Measurements from ENCODE around the gene HTR3E.
"Not testable (repeated sequence)": the region's sequence is repeated elsewhere in the genome, so short reads cannot be mapped to it uniquely, and the experiment has no call there.

The HTR3E gene, protein sequence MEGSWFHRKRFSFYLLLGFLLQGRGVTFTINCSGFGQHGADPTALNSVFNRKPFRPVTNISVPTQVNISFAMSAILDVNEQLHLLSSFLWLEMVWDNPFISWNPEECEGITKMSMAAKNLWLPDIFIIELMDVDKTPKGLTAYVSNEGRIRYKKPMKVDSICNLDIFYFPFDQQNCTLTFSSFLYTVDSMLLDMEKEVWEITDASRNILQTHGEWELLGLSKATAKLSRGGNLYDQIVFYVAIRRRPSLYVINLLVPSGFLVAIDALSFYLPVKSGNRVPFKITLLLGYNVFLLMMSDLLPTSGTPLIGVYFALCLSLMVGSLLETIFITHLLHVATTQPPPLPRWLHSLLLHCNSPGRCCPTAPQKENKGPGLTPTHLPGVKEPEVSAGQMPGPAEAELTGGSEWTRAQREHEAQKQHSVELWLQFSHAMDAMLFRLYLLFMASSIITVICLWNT

DNA sequence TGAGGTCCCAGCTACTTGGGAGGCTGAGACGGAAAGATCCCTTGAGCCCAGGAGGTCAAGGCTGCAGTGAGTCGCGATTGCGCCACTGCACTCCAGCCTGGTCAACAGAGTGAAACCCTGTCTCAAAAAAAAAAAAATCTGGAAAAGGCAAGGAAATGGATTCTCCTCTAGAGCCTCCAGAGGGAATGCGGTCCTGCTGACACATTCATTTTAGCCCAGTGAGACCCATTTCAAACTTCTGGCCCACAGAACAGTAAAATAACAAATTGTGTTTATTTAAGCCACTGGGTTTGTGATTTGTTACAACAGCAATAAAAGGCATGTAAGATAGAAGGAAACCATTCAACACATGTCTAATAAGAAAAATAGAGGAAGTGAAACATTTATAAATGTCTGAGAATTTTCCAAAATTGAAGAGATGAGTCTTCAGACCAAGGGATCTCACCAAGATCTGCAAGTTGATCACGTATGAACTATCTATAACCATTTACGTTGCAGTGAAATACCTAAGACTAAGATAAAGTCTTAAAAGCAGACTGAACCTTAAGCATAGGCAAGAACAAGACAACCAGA lies at the start of gene HTR3E:
TSS of gene HTR3E (plus strand) at position 254 of the 573 bp plus-strand sequence. CDS start 466 bp downstream, outside the sequence.
- DNase-seq (ENCODE audit: low read depth) = no peak

DNA sequence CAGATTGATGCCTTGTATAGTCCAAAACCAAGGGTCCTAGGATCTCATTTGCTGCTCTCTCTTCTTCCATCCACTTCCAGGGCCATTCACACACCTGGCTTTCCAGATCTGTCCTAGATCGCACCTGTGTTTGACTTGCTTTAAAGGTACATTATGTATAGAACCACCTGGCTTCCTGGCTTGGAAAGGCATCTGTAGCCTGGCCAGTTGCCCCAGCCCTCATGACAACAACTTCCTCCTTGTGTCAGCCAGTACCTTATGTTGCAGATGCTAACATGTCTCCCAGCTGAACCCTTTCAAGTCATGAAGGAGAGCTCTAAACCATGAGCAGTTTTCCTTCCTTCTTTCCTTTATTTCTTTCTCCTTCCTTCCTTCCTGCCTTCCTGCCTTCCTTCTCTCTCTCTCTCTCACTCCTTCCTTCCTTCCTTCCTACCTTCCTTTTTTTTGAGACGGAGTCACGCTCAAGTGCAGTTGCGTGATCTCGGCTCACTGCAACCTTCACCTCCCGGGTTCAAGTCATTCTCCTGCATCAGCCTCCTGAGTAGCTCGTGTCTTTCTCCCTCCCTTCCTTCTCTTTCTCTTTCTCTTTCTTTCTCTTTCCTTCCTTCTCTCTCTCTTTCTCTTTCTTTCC lies 46.5 kb upstream of the HTR3E start:
- no peak for DNase-seq (ENCODE audit: low read depth)

DNA sequence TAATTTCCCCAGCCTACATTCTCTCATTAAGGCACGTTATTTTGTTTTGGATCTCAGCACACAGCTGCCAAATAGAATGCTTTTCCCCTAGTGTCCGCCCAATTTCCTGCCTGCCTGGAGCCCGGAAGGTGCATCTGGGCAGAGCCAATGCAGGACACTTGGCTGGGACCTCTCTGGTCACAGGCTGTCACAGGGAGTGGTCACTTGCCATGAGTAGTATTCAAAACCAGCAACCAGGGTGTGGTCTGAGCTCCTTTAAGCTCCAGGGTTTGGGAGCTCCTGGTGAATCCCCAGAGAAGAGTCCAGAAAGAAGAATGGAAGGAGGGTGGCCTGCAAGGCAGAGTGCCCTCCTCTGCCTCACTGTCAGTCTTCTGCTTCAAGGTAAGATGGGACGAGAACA lies 44.1 kb upstream of the HTR3E start, which contains the start of gene HTR3C:
TSS of gene HTR3C (plus strand) at position 281 of the 400 bp plus-strand sequence. CDS start at position 315, 34 bp downstream.
- no peak for DNase-seq (ENCODE audit: low read depth)

DNA sequence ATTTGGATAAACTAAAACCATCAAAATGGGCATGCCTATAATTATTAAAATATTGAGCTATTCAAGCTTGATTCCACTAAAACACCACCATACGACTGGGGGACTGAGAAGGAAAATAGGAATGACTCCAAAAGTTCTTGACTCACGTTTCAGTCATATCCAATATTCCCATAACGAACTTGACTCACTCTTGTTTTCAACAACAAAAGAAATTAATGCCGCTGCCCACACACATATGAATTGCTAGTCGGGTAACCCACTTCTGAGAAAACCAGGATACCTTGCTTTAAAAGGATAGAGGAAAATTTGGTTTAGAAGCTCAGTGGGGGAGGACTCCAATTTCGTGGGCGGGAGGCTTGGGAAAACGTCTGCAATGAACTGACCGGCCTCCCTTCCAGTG lies 38.8 kb upstream of the HTR3E start:
- DNase-seq (ENCODE audit: low read depth) = peak; percentile 58

DNA sequence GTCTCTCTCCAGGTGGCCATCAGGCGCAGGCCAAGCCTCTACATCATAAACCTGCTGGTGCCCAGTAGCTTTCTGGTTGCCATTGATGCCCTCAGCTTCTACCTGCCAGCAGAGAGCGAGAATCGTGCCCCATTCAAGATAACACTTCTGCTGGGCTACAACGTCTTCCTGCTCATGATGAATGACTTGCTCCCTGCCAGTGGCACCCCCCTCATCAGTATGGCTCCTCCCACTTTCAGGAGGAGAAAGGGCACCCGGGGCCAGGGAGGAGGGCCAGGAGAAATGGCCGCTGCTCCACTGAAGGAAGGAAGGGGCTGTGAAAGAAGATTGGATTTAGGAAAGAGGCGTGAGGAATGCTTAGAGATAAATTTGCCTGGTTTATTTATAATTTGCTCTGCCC lies 37.4 kb upstream of the HTR3E start:
- DNase-seq (ENCODE audit: low read depth) = no peak

DNA sequence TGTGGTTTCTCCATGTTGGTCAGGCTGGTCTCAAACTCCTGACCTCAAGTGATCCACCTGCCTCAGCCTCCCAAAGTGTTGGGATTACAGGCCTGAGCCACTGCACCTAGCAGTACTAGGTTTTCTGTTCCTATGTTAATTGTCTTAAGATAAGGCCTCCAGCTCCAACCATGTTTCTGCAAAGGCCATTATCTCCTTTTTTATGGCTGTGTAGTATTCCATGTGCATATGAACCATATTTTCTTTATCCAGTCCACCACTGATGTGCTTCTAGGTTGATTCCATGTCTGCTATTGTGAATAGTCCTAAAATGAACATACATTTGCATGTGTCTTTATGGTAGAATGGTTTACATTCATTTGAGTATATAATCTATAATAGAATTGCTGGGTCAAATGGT lies 34.2 kb upstream of the HTR3E start:
- no peak for DNase-seq (ENCODE audit: low read depth)

DNA sequence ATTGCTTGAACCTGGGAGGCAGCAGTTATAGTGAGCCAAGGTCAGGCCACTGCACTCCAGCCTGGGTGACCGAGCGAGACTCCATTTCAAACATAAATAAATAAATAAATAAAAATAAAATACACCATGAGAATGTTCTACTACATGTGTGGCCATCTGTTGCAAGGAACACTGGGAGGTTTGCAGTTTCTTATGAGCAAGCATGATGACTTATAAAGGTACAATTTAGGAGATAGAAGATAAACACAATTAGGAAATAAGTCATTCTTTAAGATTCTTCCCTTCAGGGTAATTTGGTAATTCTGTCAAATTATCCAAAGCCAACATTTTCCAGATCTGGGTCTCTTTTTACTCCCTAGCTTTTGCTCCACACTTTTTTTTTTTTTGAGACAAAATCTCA lies 30.7 kb upstream of the HTR3E start:
- DNase-seq (ENCODE audit: low read depth) = peak; percentile 72

DNA sequence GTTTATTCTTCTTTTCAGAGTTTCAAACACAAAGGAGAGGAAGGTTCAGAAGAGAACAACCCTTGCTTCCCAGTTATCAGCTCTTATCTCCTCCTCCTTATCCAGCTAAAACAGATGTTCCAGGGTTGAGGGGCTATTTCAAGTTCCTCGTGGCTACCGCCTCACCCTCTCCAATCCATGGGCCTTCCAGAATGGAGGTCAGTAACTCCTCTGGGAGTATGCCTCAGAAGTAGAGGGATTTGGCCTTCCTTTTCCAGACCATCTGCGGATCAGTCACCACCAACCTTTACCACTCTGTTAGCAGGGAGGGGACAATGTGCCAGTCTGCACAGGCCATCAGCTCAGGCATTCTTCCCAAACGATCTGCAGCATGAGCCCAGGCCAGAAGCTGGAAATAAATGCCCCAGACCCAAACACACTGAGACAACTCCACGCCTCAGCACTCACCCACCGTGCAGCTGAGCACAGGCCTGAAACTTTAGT lies 29.2 kb upstream of the HTR3E start:
- DNase-seq (ENCODE audit: low read depth) = no peak

DNA sequence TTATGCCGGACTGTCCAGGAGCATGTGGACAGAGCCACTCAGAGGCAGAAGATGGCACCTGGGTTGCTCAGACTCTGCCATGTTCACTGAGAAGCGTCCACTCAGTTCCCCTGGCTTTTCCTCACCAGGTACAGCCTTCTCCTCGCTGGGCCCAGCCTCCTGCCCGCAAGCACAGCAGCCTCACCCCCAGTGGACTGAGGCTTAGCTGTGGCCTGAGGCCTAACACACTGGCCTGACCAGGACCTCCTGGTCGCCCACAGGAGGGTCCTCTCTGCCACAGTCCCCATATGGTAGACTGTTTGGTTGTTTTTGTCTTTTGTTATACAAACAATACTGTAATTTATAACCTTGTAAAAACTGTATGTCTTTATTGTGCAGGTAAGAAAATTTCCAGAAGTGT lies 28.5 kb upstream of the HTR3E start:
- DNase-seq (ENCODE audit: low read depth) = no peak

DNA sequence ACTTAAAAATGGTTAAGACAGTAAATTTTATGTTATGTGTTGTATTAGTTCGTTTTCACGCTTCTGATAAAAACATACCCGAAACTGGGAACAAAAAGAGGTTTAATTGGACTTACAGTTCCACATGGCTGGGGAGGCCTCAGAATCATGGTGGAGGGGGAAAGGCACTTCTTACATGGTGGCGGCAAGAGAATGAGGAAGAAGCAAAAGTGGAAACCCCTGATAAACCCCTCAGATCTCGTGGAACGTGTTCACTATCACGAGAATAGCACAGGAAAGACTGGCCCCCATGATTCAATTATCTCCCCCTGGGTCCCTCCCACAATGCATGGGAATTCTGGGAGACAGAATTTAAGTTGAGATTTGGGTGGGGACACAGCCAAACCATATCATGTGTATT lies 25.7 kb upstream of the HTR3E start:
- not testable (repeated sequence) for DNase-seq (ENCODE audit: low read depth)

DNA sequence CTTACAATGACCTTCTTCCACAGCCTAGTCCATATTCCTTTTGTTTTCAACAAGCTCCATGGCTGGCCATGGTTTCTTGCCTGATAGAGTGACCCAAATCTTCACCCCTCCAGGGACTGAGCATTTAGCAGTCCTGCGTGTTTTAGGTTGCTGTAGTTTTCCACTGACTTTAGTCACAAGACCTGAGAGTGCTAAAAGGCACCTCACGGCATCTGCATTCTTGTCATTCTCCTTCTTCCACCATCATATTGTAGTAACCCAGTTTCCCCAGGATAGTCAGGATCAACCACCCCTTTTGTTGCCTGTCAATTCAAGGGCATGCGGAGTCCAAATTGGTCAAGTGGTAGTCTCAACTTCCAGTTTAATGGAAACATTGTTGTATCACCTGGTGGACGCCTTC lies 23.2 kb upstream of the HTR3E start:
- no peak for DNase-seq (ENCODE audit: low read depth)

DNA sequence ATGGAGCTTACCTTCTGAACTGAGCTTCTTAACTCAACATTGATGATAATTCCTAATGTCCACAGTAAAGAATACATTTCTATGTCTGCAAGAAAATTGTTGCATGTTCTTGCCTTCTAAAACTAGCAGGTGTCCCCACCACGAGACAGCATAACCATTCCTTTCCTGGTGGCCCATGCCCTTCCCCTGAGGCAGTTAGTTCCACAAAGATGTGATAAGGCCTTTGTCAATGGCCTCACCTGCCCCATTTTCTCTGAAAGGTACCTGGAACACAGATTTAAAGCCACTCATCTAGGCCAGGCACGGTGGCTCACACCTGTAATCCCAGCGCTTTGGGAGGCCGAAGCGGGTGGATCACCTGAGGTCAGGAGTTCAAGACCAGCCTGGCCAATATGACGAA lies 21.0 kb upstream of the HTR3E start:
- DNase-seq (ENCODE audit: low read depth) = no peak

DNA sequence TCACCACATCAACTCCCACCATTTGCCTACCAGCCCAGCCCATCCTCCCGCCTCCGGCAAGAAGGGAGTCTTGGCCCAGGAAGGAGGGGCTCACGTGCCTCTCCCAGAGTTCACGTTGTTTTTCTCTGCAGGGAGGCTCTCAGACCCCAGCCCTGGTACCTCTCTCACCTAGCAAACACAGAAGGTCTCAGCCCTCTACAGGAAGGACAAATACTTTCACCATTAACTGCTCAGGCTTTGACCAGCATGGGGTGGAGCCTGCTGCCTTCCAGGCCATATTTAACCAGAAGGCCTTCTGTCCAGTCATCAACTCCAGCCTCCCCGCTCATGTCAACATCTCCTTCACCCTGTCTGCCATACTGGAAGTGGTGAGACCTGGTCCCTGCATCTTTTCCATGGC lies 19.0 kb upstream of the HTR3E start:
- no peak for DNase-seq (ENCODE audit: low read depth)

DNA sequence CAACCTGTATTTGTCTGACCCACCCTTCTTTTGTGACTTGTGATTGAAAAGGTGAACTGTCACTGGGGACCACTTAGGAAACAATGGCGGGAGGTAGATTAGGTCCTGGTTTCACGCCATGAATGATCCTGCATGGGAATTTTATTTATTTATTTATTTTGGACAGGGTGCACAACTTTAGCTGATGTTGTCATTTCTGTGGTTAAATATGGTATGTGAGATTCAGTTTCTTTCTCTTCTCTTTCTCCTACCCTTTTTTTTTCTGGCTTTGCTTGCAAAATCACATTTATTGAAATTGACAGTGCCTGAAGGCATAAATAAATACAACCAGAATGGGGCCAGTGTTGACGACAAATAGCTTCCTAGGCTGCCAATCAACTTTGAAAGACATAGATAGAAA lies 18.0 kb upstream of the HTR3E start:
- peak; percentile 42 for DNase-seq (ENCODE audit: low read depth)

DNA sequence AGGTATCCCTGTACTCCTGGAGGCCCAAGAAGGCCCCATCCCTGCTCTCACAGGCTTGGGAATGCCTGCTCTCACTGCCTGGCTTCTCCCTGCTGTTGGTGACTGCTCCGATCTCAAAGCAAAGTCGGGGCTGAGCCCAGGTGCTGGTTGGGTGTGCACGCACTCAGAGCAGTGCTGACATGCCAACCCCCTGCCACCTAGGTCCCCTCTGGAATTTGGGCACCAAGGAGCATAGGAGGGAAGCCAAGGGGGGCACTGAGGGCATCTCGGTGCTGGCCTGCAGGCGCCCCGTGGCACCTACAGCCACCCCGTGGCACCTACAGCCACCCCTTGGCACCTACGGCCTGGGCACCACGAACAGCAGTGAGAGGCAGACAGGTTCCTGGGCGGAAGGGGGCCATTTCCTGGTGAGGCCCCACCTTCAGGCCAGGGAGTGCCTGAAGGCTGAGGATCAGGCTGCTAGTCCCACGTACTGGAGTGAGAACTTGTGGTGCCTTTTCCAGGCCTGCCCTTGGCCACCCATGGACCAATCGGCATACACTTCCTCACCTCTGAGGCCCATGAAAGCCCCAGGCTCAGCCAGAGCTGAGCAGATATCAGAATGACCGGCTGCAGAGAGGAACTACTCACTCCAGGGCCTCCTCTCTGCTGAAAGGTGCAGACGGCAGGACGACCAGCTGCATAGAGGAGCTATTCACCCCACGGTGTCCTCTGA lies 15.6 kb upstream of the HTR3E start:
- DNase-seq (ENCODE audit: low read depth) = no peak

DNA sequence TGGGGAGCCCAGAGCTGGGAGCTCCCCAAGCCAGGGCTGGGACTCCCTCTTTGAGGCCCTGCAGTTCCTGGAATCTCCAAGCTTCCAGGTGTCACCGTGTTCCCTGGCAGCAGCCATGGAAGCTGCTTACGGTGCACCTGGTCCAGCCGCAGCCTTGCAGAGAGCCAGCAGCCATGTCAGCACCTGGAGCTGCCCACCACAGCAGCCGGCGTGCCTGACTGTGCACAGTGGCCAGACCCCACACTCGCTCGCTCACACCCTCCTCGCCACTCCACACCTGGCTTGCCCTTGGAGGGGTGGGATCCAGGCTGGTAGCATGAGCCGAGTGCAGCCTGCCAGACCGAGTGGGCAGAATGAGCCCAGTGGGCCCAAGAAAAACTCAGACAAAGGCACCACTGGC lies 14.8 kb upstream of the HTR3E start:
- no peak for DNase-seq (ENCODE audit: low read depth)

DNA sequence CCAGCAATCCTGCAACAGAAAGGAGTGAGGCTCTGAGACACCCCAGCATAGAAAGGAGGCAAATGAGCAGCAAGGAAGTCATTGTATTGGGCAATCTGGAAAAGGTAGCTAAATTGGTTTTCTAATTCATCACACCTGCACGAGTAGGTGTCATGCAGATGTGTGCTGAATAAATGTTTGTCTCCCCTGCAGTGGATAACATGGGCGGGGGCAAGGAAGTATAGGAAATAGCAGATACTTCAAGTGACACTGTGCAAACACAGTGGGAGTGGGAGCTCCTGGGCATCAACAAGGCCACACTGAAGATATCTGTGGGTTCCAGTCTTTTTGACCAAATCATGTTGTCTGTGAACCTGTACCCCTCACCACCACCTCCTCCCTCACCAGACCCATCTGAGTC lies 14.4 kb upstream of the HTR3E start:
- no peak for DNase-seq (ENCODE audit: low read depth)

DNA sequence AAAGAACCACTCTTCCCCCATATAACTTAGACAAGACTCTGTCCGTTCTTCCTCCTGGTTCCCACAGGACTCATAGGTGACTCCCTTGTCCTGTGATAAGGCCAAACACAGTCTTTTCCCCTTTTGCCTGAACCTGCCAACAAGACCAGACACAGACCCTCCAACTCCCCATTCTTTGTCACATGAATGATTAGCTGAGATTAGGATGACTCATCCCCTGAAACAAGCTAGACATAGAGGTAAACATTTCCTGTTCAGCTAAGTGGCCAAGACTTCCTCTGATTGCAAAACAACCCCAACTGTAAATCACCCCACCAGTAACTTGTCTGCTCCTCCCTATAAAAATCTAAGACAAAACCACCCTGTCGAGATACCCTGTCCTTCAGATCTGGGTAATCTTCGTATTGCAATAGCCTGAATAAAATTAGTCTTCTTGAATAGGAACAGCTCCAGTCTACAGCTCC lies 11.4 kb upstream of the HTR3E start:
- DNase-seq (ENCODE audit: low read depth) = peak; percentile 15

DNA sequence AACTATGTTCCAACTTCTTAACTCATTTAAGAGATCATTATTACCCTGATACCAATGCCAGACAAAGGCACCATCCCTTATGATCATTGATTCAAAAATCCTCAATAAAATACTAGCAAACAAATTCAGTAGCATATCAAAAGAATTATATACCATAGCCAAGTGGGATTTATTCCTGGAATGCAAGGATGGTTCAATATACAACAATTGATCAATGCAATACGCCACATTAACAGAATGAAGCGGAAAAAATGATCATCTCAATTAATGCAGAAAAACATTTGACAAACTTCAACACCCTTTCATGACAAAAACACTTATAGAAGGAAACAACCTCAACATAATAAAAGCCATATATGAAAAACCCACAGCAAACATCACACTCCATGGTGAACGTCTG lies 4.7 kb upstream of the HTR3E start:
- DNase-seq (ENCODE audit: low read depth) = no peak

DNA sequence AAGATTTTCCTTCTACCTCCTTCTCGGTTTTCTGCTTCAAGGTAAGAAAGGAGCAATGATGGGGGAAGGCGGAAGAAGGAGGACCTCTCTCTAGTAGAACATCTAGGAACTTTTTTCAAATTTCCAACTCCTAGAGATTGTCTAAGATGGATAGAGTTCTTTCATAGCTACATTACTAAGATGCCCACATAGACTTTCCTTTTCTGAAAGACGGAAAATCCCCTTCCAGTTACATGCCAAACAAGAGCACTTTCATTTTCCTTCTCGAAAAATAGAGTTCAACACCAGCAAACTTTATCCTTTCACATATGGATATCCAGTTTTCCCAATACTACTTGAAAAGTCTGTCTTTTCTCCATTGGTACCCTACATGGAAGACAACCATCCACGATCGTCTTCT lies 692 bp downstream of the HTR3E start:
- no peak for DNase-seq (ENCODE audit: low read depth)

DNA sequence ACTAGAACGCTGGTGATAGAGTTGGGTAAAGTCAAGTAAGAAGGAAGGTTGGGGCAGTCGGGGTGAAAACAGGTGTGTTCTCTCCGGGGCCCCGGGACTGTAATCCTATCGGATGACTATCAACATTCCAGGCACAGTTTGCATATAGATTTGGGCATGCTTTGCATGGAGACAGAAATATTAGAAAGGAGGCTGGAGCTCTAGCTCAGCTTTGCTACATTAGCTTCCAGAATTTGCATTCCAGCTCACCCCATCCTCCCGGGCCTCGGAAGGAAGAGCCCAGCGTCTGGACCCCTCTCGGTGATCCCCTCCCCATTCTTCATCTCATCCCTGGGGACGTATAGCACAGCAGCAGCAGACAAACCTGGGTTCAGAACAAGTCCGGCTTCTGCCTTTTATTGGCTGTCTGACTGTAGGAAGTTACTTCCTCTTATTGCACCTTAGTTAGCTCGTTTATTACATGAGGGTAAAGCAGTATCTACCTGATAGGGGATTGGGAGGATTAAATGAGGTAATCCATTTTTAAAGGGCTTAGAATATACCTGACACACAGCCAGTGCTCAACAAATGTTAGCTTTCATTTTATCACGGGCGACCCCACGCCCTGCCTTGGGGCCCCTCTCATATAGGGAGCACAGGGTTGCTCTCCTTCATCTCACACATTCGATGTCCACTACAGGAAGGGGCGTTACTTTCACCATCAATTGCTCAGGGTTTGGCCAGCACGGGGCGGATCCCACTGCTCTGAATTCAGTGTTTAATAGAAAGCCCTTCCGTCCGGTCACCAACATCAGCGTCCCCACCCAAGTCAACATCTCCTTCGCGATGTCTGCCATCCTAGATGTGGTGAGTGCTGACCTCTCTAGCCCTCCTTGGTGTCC lies 3.2 kb downstream of the HTR3E start:
- DNase-seq (ENCODE audit: low read depth) = no peak

All from EH (cell line).